Stomach (tissue), 9 donors: Measurements from ENCODE around the gene OPRPN. TPM values are rescaled to one million over a fixed set of nuclear protein-coding genes. Genes with fewer than 3 reads are reported as not detected.

ENCODE experiments used
- DNase-seq, 2 donors: peaks; one replicate each; pipeline versions ENCODE4 v3.0.0 to v3.0.0-alpha.2; 2013 to 2019
- H3K27ac ChIP-seq, 5 donors: fragments of 200-600 bp in 4 of 5; sonication (generic) in 4 of 5; one replicate each; pipeline ENCODE4 v1.5.1; 2013 to 2019; ENCODE audit warnings: mild to moderate bottlenecking in 1 of 5, moderate library complexity in 1 of 5
- H3K27me3 ChIP-seq, 3 donors: fragments of 200-600 bp; sonication (generic); one replicate each; pipeline ENCODE4 v1.5.1; 2017 to 2019; ENCODE audit warnings: mixed run types in 1 of 3
- H3K36me3 ChIP-seq, 4 donors: fragments of 200-600 bp; sonication (generic); 1 replicate in 3 of 4; 2 replicates in 1 of 4; pipeline ENCODE4 v1.5.1; 2016 to 2019
- H3K4me1 ChIP-seq, 4 donors: fragments of 200-600 bp; sonication (generic); one replicate each; pipeline ENCODE4 v1.5.1; 2016 to 2019
- H3K4me3 ChIP-seq, 4 donors: fragments of 200-600 bp; sonication (generic) in 3 of 4; one replicate each; pipeline ENCODE4 v1.5.1; 2016 to 2019; ENCODE audit warnings: mild to moderate bottlenecking in 1 of 4
- H3K9me3 ChIP-seq, 4 donors: fragments of 200-600 bp; sonication (generic); one replicate each; pipeline ENCODE4 v1.5.1; 2016 to 2019
- CTCF ChIP-seq, 7 experiments: fragments of 450-650 bp in 4 of 7; fragments of 200-600 bp in 3 of 7; sonication (generic) in 3 of 7; IDR thresholded peaks; one replicate each; pipeline ENCODE4 v1.5.1; 2016 to 2019; ENCODE audit warnings: antibody characterized with exemption in 7 of 7, control low read depth in 2 of 7, mild to moderate bottlenecking in 1 of 7
- EP300 ChIP-seq: sonication (generic); formaldehyde crosslinking; IDR thresholded peaks from one replicate; pipeline ENCODE4 v1.6.1; 2017; ENCODE audit warnings: antibody characterized with exemption
- POLR2A ChIP-seq, 4 donors: fragments of 450-650 bp; IDR thresholded peaks; one replicate each; pipeline ENCODE4 v1.6.1; 2016; ENCODE audit warnings: antibody characterized with exemption in 4 of 4, control low read depth in 2 of 4, mild to moderate bottlenecking in 1 of 4, moderate library complexity in 1 of 4
- POLR2AphosphoS5 ChIP-seq, 3 donors: sonication (generic); formaldehyde crosslinking; IDR thresholded peaks; one replicate each; pipeline ENCODE4 v1.6.1; 2016; ENCODE audit warnings: antibody characterized with exemption in 3 of 3
- WGBS, 5 donors: extraction: QIAGEN DNeasy Blood & Tissue Kit in 3 of 5; methylation state at CpG; one replicate each; pipeline versions ENCODE4 v1.1.5 to v1.1.7; 2013 to 2018; 5-methylcytosine and 5-hydroxymethylcytosine counted together
- intact Hi-C: fragments of 100-400 bp; cut with DNase I; formaldehyde crosslinking; loops from one replicate; pipeline ENCODE4 v1.15.1; 2023; ENCODE audit warnings: low total_unique reads
- polyA plus RNA-seq, 3 donors: library from polyadenylated mRNA; stranded (reverse); fragments of 200-250 nt; gene quantifications; one replicate each; pipeline ENCODE4 v1.2.3, GENCODE V29; 2013
- total RNA-seq, 5 donors: library from RNA; depleted of rRNA; stranded (reverse); fragments of >200 nt; gene quantifications; one replicate each; pipeline versions ENCODE4 v1.1.0 to v1.2.3, GENCODE V29; 2014 to 2016
- donor health status: healthy with polysubstance abuse.
- donor health status: Bipolar disorder and iron deficiency.
- donor health status: healthy.

OPRPN gene
- total and polyA plus RNA-seq, 8 donors = not detected

GRCh38 chr4:70364002-70364401 lies 33.7 kb upstream of the OPRPN start:
- no peaks in the 10 kb centered on the region for H3K36me3 ChIP-seq
- no peak overlapping the region for H3K27ac ChIP-seq
- intact Hi-C loops = no loop called here
- no peaks in the 10 kb centered on the region for H3K27me3 ChIP-seq
- no peak overlapping the region for H3K4me3 ChIP-seq
- 76 to 84% (median 81%) methylated on average over 5 of the region's 5 CpGs for WGBS, 5 donors
- TF ChIP-seq POLR2A (IDR thresholded peaks at IDR 0.05) = no peak
- TF ChIP-seq POLR2AphosphoS5 (IDR thresholded peaks at IDR 0.05) = no peak
- no peak for TF ChIP-seq CTCF (IDR thresholded peaks at IDR 0.05)
- no peak for TF ChIP-seq EP300
- peaks cover 0 to 3% (median 0%) of the 10 kb centered on the region in 4 donors for H3K4me1 ChIP-seq
- H3K9me3 ChIP-seq = no peaks in the 10 kb centered on the region
- DNase-seq = no peak

GRCh38 chr4:70365479-70365878 lies 32.3 kb upstream of the OPRPN start:
- peak in 1 of 2 donors; percentile 39 for DNase-seq
- no peak for TF ChIP-seq POLR2A (IDR thresholded peaks at IDR 0.05)
- no peak for TF ChIP-seq EP300
- TF ChIP-seq CTCF (IDR thresholded peaks at IDR 0.05) = no peak
- Histone ChIP-seq H3K9me3 (no peaks in the 10 kb centered on the region), H3K36me3 (no peaks in the 10 kb centered on the region), H3K4me3 (no peak overlapping the region), H3K27me3 (no peaks in the 10 kb centered on the region), H3K4me1 (peaks cover 0 to 3% (median 0%) of the 10 kb centered on the region in 4 donors), H3K27ac (no peak overlapping the region)
- intact Hi-C loops = no loop called here
- WGBS, 5 donors = 57 to 75% (median 67%) methylated on average over 2 of the region's 2 CpGs

GRCh38 chr4:70367813-70368212 lies 29.9 kb upstream of the OPRPN start:
- Histone ChIP-seq H3K4me3 (no peak overlapping the region), H3K27me3 (no peaks in the 10 kb centered on the region), H3K27ac (no peak overlapping the region), H3K36me3 (no peaks in the 10 kb centered on the region), H3K9me3 (no peaks in the 10 kb centered on the region), H3K4me1 (peaks cover 0 to 3% (median 0%) of the 10 kb centered on the region in 4 donors)
- intact Hi-C loops = no loop called here
- 88 to 100% (median 97%) methylated on average over 1 of the region's 1 CpG for WGBS, 5 donors
- no peak for TF ChIP-seq EP300
- no peak for TF ChIP-seq POLR2AphosphoS5 (IDR thresholded peaks at IDR 0.05)
- TF ChIP-seq POLR2A (IDR thresholded peaks at IDR 0.05) = no peak
- no peak for TF ChIP-seq CTCF (IDR thresholded peaks at IDR 0.05)
- DNase-seq = no peak

GRCh38 chr4:70371987-70372386 lies 25.8 kb upstream of the OPRPN start:
- intact Hi-C loops = no loop called here
- 79 to 89% (median 86%) methylated on average over 4 of the region's 4 CpGs for whole genome bisulfite sequencing, 5 donors

More at GRCh38 chr4:70371987-70372386, 25.8 kb upstream of the OPRPN start:
- Histone ChIP-seq H3K36me3 (no peaks in the 10 kb centered on the region), H3K27me3 (no peaks in the 10 kb centered on the region), H3K9me3 (no peaks in the 10 kb centered on the region), H3K27ac (no peak overlapping the region), H3K4me3 (no peak overlapping the region), H3K4me1 (no peaks in the 10 kb centered on the region)
- no peak for DNase-seq
- TF ChIP-seq EP300 = no peak
- no peak for TF ChIP-seq POLR2AphosphoS5 (IDR thresholded peaks at IDR 0.05)
- TF ChIP-seq POLR2A (IDR thresholded peaks at IDR 0.05) = no peak
- no peak for TF ChIP-seq CTCF (IDR thresholded peaks at IDR 0.05)
